ENCODE data around the gene BNIP3.

GRCh38 chr10:131983780-131984179, 2.1 kb upstream of the BNIP3 start:
- TF ChIP-seq POLR2A (IDR thresholded peaks at IDR 0.05) (no peak), CTCF (IDR thresholded peaks at IDR 0.05) (no peak), EP300 (IDR thresholded peaks at IDR 0.05) (no peak)

Measured in tibial nerve (tissue), 4 donors.